Breast epithelium (tissue), 4 donors: ENCODE measurements around the gene RFX8. TPM values are rescaled to one million over a fixed set of nuclear protein-coding genes. Genes with fewer than 3 reads are reported as not detected.

Experiments used
- DNase-seq, 2 donors: peaks; one replicate each; pipeline ENCODE4 v3.0.0-alpha.2; 2019; ENCODE audit warnings: low spot score in 2 of 2
- H3K27ac ChIP-seq, 2 donors: fragments of 200-600 bp; sonication (generic) in 1 of 2; one replicate each; pipeline ENCODE4 v1.5.1; 2016 to 2019; ENCODE audit warnings: mild to moderate bottlenecking in 1 of 2
- H3K27me3 ChIP-seq, 2 donors: fragments of 200-600 bp; sonication (generic) in 1 of 2; one replicate each; pipeline versions ENCODE4 v1.5.1 to v1.6.0; 2017 to 2019; ENCODE audit warnings: control low read depth in 1 of 2, mild to moderate bottlenecking in 1 of 2
- H3K36me3 ChIP-seq: fragments of 200-600 bp; one replicate; pipeline ENCODE4 v1.5.1; 2019
- H3K4me1 ChIP-seq, 2 donors: fragments of 200-600 bp; sonication (generic); one replicate each; pipeline ENCODE4 v1.5.1; 2016 to 2019; ENCODE audit warnings: control low read depth in 1 of 2
- H3K4me3 ChIP-seq, 3 donors: fragments of 200-600 bp; sonication (generic); 1 replicate in 2 of 3; 2 replicates in 1 of 3; pipeline ENCODE4 v1.5.1; 2016 to 2019; ENCODE audit warnings: mild to moderate bottlenecking in 3 of 3, moderate library complexity in 2 of 3
- H3K9me3 ChIP-seq, 2 donors: fragments of 200-600 bp; sonication (generic) in 1 of 2; one replicate each; pipeline ENCODE4 v1.5.1; 2016 to 2019; ENCODE audit warnings: control low read depth in 1 of 2
- CTCF ChIP-seq, 3 donors: fragments of 450-650 bp; IDR thresholded peaks; one replicate each; pipeline ENCODE4 v1.5.1; 2016 to 2017; ENCODE audit warnings: antibody characterized with exemption in 3 of 3, mild to moderate bottlenecking in 3 of 3, moderate library complexity in 3 of 3
- POLR2A ChIP-seq: fragments of 450-650 bp; IDR thresholded peaks from one replicate; pipeline ENCODE4 v1.6.1; 2016; ENCODE audit warnings: antibody characterized with exemption, mild to moderate bottlenecking, moderate library complexity
- POLR2AphosphoS5 ChIP-seq, 3 donors: sonication (generic); formaldehyde crosslinking; IDR thresholded peaks; one replicate each; pipeline ENCODE4 v1.6.1; 2017; ENCODE audit warnings: antibody characterized with exemption in 3 of 3
- intact Hi-C: fragments of 100-400 bp; cut with DNase I; formaldehyde crosslinking; loops from one replicate; pipeline ENCODE4 v1.15.1; 2023; ENCODE audit warnings: low total_unique reads
- total RNA-seq, 3 donors: library from RNA; depleted of rRNA; stranded (reverse); fragments of >200 nt; gene quantifications; one replicate each; pipeline ENCODE4 v1.1.0, GENCODE V29; 2016

RFX8 gene
- total RNA-seq, 3 donors from 2014 or later, result 0.96 to 3.8 (median 2.3) TPM

GRCh38 chr2:101500860-101501259, 25.9 kb upstream of the RFX8 start:
- DNase-seq, result no peak
- TF ChIP-seq POLR2AphosphoS5 (IDR thresholded peaks at IDR 0.05) (no peak), POLR2A (no peak), CTCF (IDR thresholded peaks at IDR 0.05) (no peak)
- no peaks in the 10 kb centered on the region for H3K36me3 ChIP-seq
- no peaks in the 10 kb centered on the region for H3K4me1 ChIP-seq
- no peak overlapping the region for H3K4me3 ChIP-seq
- intact Hi-C loops, result no loop called here
- no peaks in the 10 kb centered on the region for H3K27me3 ChIP-seq
- H3K27ac ChIP-seq, result peak overlapping the region in 1 of 2 donors; percentile 9
- H3K9me3 ChIP-seq, result no peaks in the 10 kb centered on the region

- intact Hi-C loops, result no loop called here
- DNase-seq, result no peak
- Histone ChIP-seq H3K9me3 (no peaks in the 10 kb centered on the region), H3K36me3 (no peaks in the 10 kb centered on the region), H3K27ac (peak overlapping the region in 1 of 2 donors; percentile 9), H3K27me3 (no peaks in the 10 kb centered on the region), H3K4me3 (no peak overlapping the region), H3K4me1 (no peaks in the 10 kb centered on the region)
- TF ChIP-seq CTCF (IDR thresholded peaks at IDR 0.05), result no peak
These were observed 25.3 kb upstream of the RFX8 start for GRCh38 chr2:101500180-101500579.

GRCh38 chr2:101496279-101496678, 21.4 kb upstream of the RFX8 start:
- H3K9me3 ChIP-seq, result no peaks in the 10 kb centered on the region
- intact Hi-C loops, result no loop called here
- DNase-seq, result no peak
- H3K27ac ChIP-seq, result no peak overlapping the region
- no peaks in the 10 kb centered on the region for H3K36me3 ChIP-seq
- H3K4me1 ChIP-seq, result no peaks in the 10 kb centered on the region
- TF ChIP-seq POLR2A (no peak), POLR2AphosphoS5 (IDR thresholded peaks at IDR 0.05) (no peak), CTCF (IDR thresholded peaks at IDR 0.05) (no peak)
- no peak overlapping the region for H3K4me3 ChIP-seq
- H3K27me3 ChIP-seq, result no peaks in the 10 kb centered on the region

- no peaks in the 10 kb centered on the region for H3K4me1 ChIP-seq
These were observed 18.1 kb upstream of the RFX8 start for GRCh38 chr2:101492936-101493473.

GRCh38 chr2:101486994-101487393, 12.1 kb upstream of the RFX8 start:
- intact Hi-C loops, result no loop called here
- Histone ChIP-seq H3K27me3 (no peaks in the 10 kb centered on the region), H3K27ac (no peak overlapping the region), H3K4me3 (no peak overlapping the region), H3K9me3 (peaks cover 4 to 5% of the 10 kb centered on the region in 2 donors), H3K36me3 (no peaks in the 10 kb centered on the region), H3K4me1 (no peaks in the 10 kb centered on the region)
- TF ChIP-seq CTCF (IDR thresholded peaks at IDR 0.05), result no peak
- DNase-seq, result no peak

More at GRCh38 chr2:101492936-101493473, 18.1 kb upstream of the RFX8 start:
- H3K36me3 ChIP-seq, result no peaks in the 10 kb centered on the region
- intact Hi-C loops, result no loop called here
- no peaks in the 10 kb centered on the region for H3K27me3 ChIP-seq
- no peak overlapping the region for H3K4me3 ChIP-seq
- peaks cover 4 to 5% of the 10 kb centered on the region in 2 donors for H3K9me3 ChIP-seq
- no peak overlapping the region for H3K27ac ChIP-seq
- TF ChIP-seq POLR2AphosphoS5 (IDR thresholded peaks at IDR 0.05) (no peak), CTCF (IDR thresholded peaks at IDR 0.05) (no peak), POLR2A (no peak)
- no peak for DNase-seq
